Spinal cord (tissue), 10 donors: Measurements from ENCODE around the gene DYSF. TPM values are rescaled to one million over a fixed set of nuclear protein-coding genes. Genes with fewer than 3 reads are reported as not detected.

ENCODE experiments used
- DNase-seq, 6 donors: peaks; one replicate each; pipeline versions ENCODE4 v3.0.0 to v3.0.0-alpha.2; 2013 to 2015; ENCODE audit warnings: low spot score in 6 of 6, low read depth in 4 of 6
- H3K27ac ChIP-seq: one replicate; pipeline ENCODE4 v1.5.1; 2013; ENCODE audit warnings: low read depth, low read length, control low read depth
- H3K27me3 ChIP-seq: one replicate; pipeline ENCODE4 v1.6.1; 2013; ENCODE audit warnings: low read length; ENCODE audit not compliant: control insufficient read depth, insufficient read depth
- H3K36me3 ChIP-seq: one replicate; pipeline ENCODE4 v1.6.1; 2013; ENCODE audit warnings: low read length; ENCODE audit not compliant: control insufficient read depth, insufficient read depth
- H3K4me1 ChIP-seq: one replicate; pipeline ENCODE4 v1.6.1; 2013; ENCODE audit warnings: low read length; ENCODE audit not compliant: control insufficient read depth, insufficient read depth
- H3K4me3 ChIP-seq: one replicate; pipeline ENCODE4 v1.5.1; 2013; ENCODE audit warnings: low read depth, low read length, control low read depth
- H3K9me3 ChIP-seq: one replicate; pipeline ENCODE4 v1.6.1; 2013; ENCODE audit warnings: low read length; ENCODE audit not compliant: control insufficient read depth, insufficient read depth
- WGBS: methylation state at CpG from one replicate; pipeline ENCODE4 v1.1.5; 2013; ENCODE audit warnings: missing lambda C conversion rate; ENCODE audit not compliant: insufficient coverage; 5-methylcytosine and 5-hydroxymethylcytosine counted together
- polyA plus RNA-seq, 2 donors: library from polyadenylated mRNA; unstranded; fragments of 120-200 nt; gene quantifications; one replicate each; pipeline ENCODE4 v1.2.1, GENCODE V29; 2013; ENCODE audit not compliant: insufficient read length in 2 of 2
- total RNA-seq, 2 donors: library from RNA; depleted of rRNA in 1 of 2; stranded (reverse); fragments of 120-200 nt in 1 of 2; fragments of >200 nt in 1 of 2; gene quantifications; one replicate each; pipeline versions ENCODE4 v1.2.3 to v1.2.4, GENCODE V29; 2013 to 2014
- donor health status: healthy.

Gene DYSF
- total and polyA plus RNA-seq, 4 donors, result 3.5 to 12.0 (median 6.7) TPM

- no peak overlapping the region for H3K4me3 ChIP-seq
- peaks cover 7% of the 10 kb centered on the region for H3K4me1 ChIP-seq
- H3K36me3 ChIP-seq, result no peaks in the 10 kb centered on the region
- 94% methylated on average over 5 of the region's 5 CpGs for WGBS
- no peak for DNase-seq
- H3K27ac ChIP-seq, result no peak overlapping the region
- H3K27me3 ChIP-seq, result no peaks in the 10 kb centered on the region
- no peaks in the 10 kb centered on the region for H3K9me3 ChIP-seq
These were observed 266.3 kb downstream of the DYSF start for GRCh38 chr2:71719520-71720282.

- H3K36me3 ChIP-seq, result no peaks in the 10 kb centered on the region
- H3K4me3 ChIP-seq, result no peak overlapping the region
- no peaks in the 10 kb centered on the region for H3K9me3 ChIP-seq
- no peaks in the 10 kb centered on the region for H3K27me3 ChIP-seq
- peaks cover 7% of the 10 kb centered on the region for H3K4me1 ChIP-seq
- no peak for DNase-seq
- H3K27ac ChIP-seq, result no peak overlapping the region
These were observed 266.9 kb downstream of the DYSF start for GRCh38 chr2:71720283-71720560.

GRCh38 chr2:71720596-71721361 lies 267.4 kb downstream of the DYSF start:
- Histone ChIP-seq H3K4me1 (peaks cover 7% of the 10 kb centered on the region), H3K27me3 (no peaks in the 10 kb centered on the region), H3K27ac (no peak overlapping the region), H3K36me3 (no peaks in the 10 kb centered on the region), H3K9me3 (no peaks in the 10 kb centered on the region), H3K4me3 (no peak overlapping the region)
- no peak for DNase-seq
- WGBS, result 73% methylated on average over 4 of the region's 4 CpGs

- Histone ChIP-seq H3K36me3 (no peaks in the 10 kb centered on the region), H3K27me3 (no peaks in the 10 kb centered on the region), H3K9me3 (no peaks in the 10 kb centered on the region), H3K27ac (no peak overlapping the region), H3K4me1 (peaks cover 7% of the 10 kb centered on the region), H3K4me3 (no peak overlapping the region)
- WGBS, result no CpG with 5 or more reads among the region's 1 CpG
- peak in 1 of 6 donors; percentile 11 for DNase-seq
These were observed 268.0 kb downstream of the DYSF start for GRCh38 chr2:71721362-71721665.

GRCh38 chr2:71721669-71722068 lies 268.3 kb downstream of the DYSF start:
- 100% methylated on average over 1 of the region's 2 CpGs for WGBS
- Histone ChIP-seq H3K27ac (no peak overlapping the region), H3K4me1 (peaks cover 7% of the 10 kb centered on the region), H3K27me3 (no peaks in the 10 kb centered on the region), H3K36me3 (no peaks in the 10 kb centered on the region), H3K4me3 (no peak overlapping the region), H3K9me3 (no peaks in the 10 kb centered on the region)
- DNase-seq, result no peak

GRCh38 chr2:71722286-71722685 lies 268.9 kb downstream of the DYSF start:
- Histone ChIP-seq H3K4me3 (no peak overlapping the region), H3K4me1 (peaks cover 7% of the 10 kb centered on the region), H3K27me3 (no peaks in the 10 kb centered on the region), H3K36me3 (no peaks in the 10 kb centered on the region), H3K9me3 (no peaks in the 10 kb centered on the region), H3K27ac (no peak overlapping the region)
- DNase-seq, result no peak
- 94% methylated on average over 1 of the region's 1 CpG for WGBS

GRCh38 chr2:71724793-71725192 lies 271.4 kb downstream of the DYSF start:
- no CpG with 5 or more reads among the region's 1 CpG for WGBS
- no peaks in the 10 kb centered on the region for H3K27me3 ChIP-seq
- peaks cover 4% of the 10 kb centered on the region for H3K4me1 ChIP-seq
- no peak overlapping the region for H3K4me3 ChIP-seq
- no peak for DNase-seq
- H3K36me3 ChIP-seq, result no peaks in the 10 kb centered on the region
- no peak overlapping the region for H3K27ac ChIP-seq
- no peaks in the 10 kb centered on the region for H3K9me3 ChIP-seq

GRCh38 chr2:71725836-71726235 lies 272.5 kb downstream of the DYSF start:
- no peaks in the 10 kb centered on the region for H3K27me3 ChIP-seq
- DNase-seq, result no peak
- no peaks in the 10 kb centered on the region for H3K36me3 ChIP-seq
- H3K27ac ChIP-seq, result no peak overlapping the region
- H3K4me3 ChIP-seq, result no peak overlapping the region
- no peaks in the 10 kb centered on the region for H3K4me1 ChIP-seq
- H3K9me3 ChIP-seq, result no peaks in the 10 kb centered on the region

GRCh38 chr2:71727562-71727961 lies 274.2 kb downstream of the DYSF start:
- Histone ChIP-seq H3K9me3 (no peaks in the 10 kb centered on the region), H3K36me3 (no peaks in the 10 kb centered on the region), H3K4me3 (no peak overlapping the region), H3K27me3 (no peaks in the 10 kb centered on the region), H3K27ac (no peak overlapping the region), H3K4me1 (no peaks in the 10 kb centered on the region)
- WGBS, result 88% methylated on average over 1 of the region's 2 CpGs
- no peak for DNase-seq

- Histone ChIP-seq H3K9me3 (no peaks in the 10 kb centered on the region), H3K27ac (no peak overlapping the region), H3K4me3 (no peak overlapping the region), H3K4me1 (no peaks in the 10 kb centered on the region), H3K36me3 (no peaks in the 10 kb centered on the region), H3K27me3 (no peaks in the 10 kb centered on the region)
- no peak for DNase-seq
- WGBS, result no CpG with 5 or more reads among the region's 1 CpG
These were observed 274.7 kb downstream of the DYSF start for GRCh38 chr2:71728036-71728435.
